Measurements from ENCODE around the gene MTUS2. TPM values are rescaled to one million over a fixed set of nuclear protein-coding genes. Genes with fewer than 3 reads are reported as not detected.

MTUS2 gene
- total RNA-seq, 1 donor from 2014 or later: 7.5 TPM

- no peak for DNase-seq (ENCODE audit: low spot score)
Measured at GRCh38 chr13:29022968-29023367, 202.8 kb downstream of the MTUS2 start.

GRCh38 chr13:29024783-29025182 lies 204.6 kb downstream of the MTUS2 start:
- DNase-seq (ENCODE audit: low spot score): no peak

GRCh38 chr13:29028868-29029267 lies 208.7 kb downstream of the MTUS2 start:
- DNase-seq (ENCODE audit: low spot score): no peak

GRCh38 chr13:29038700-29039099 lies 218.6 kb downstream of the MTUS2 start:
- DNase-seq (ENCODE audit: low spot score): no peak

- no peak for DNase-seq (ENCODE audit: low spot score)
Measured at GRCh38 chr13:29039212-29039611, 219.1 kb downstream of the MTUS2 start.

GRCh38 chr13:29046588-29046987 lies 226.4 kb downstream of the MTUS2 start:
- no peak for DNase-seq (ENCODE audit: low spot score)

- no peak for DNase-seq (ENCODE audit: low spot score)
Measured at GRCh38 chr13:29049524-29049923, 229.4 kb downstream of the MTUS2 start.

GRCh38 chr13:29050719-29051118 lies 230.6 kb downstream of the MTUS2 start:
- DNase-seq (ENCODE audit: low spot score): no peak

- DNase-seq (ENCODE audit: low spot score): no peak
Measured at GRCh38 chr13:29059800-29060199, 239.7 kb downstream of the MTUS2 start.

GRCh38 chr13:29065142-29065541 lies 245.0 kb downstream of the MTUS2 start:
- DNase-seq (ENCODE audit: low spot score): no peak

- no peak for DNase-seq (ENCODE audit: low spot score)
Measured at GRCh38 chr13:29067306-29067945, 247.3 kb downstream of the MTUS2 start.

- DNase-seq (ENCODE audit: low spot score): no peak
Measured at GRCh38 chr13:29073755-29074154, 253.6 kb downstream of the MTUS2 start.

GRCh38 chr13:29077051-29077813 lies 257.1 kb downstream of the MTUS2 start:
- DNase-seq (ENCODE audit: low spot score): no peak

GRCh38 chr13:29081036-29081435 lies 260.9 kb downstream of the MTUS2 start:
- peak; percentile 22 for DNase-seq (ENCODE audit: low spot score)

- no peak for DNase-seq (ENCODE audit: low spot score)
Measured at GRCh38 chr13:29081697-29082440, 261.7 kb downstream of the MTUS2 start.

- peak; percentile 88 for DNase-seq (ENCODE audit: low spot score)
Measured at GRCh38 chr13:29099781-29100406, 279.8 kb downstream of the MTUS2 start.

GRCh38 chr13:29100758-29101157 lies 280.6 kb downstream of the MTUS2 start:
- DNase-seq (ENCODE audit: low spot score): no peak

GRCh38 chr13:29101409-29101808 lies 281.3 kb downstream of the MTUS2 start:
- DNase-seq (ENCODE audit: low spot score): no peak

- no peak for DNase-seq (ENCODE audit: low spot score)
Measured at GRCh38 chr13:29101905-29102304, 281.8 kb downstream of the MTUS2 start.

- no peak for DNase-seq (ENCODE audit: low spot score)
Measured at GRCh38 chr13:29103065-29103800, 283.1 kb downstream of the MTUS2 start.

- no peak for DNase-seq (ENCODE audit: low spot score)
Measured at GRCh38 chr13:29104461-29104860, 284.3 kb downstream of the MTUS2 start.

All from umbilical cord (tissue), 2 donors.